ENCODE measurements around the gene GPR18. TPM values are rescaled to one million over a fixed set of nuclear protein-coding genes. Genes with fewer than 3 reads are reported as not detected.

Gene GPR18
- polyA plus RNA-seq, 1 donor (not counting 4 experiments of a cell fraction or from before 2014, with no cell fraction given): not detected

- DNase-seq (ENCODE audit: low read depth, low spot score): peak; percentile 13
- no peak overlapping the region for H3K9ac ChIP-seq (ENCODE audit: control insufficient read depth, extremely low read depth, insufficient read depth, low read length)
- no peaks in the 10 kb centered on the region for H3K9me3 ChIP-seq (ENCODE audit: control insufficient read depth, low read depth, low read length)
- FAIRE-seq: no peak
- dilution Hi-C loops (cut with MboI; ENCODE audit: extremely low pct_ligation_motif_present, low sequenced_read_pairs): loop anchor here (10.0 kb wide), 1 partner anchor 91 kb away; no protein-coding TSS in a partner anchor
- no peaks in the 10 kb centered on the region for H4K20me1 ChIP-seq (ENCODE audit: control insufficient read depth, extremely low read depth, insufficient read depth, low read length)
- H2AFZ ChIP-seq (ENCODE audit: control insufficient read depth, low read length): no peak overlapping the region
- peak in 2 of 3 experiments; percentile 29 to 43 for TF ChIP-seq CTCF (optimal IDR thresholded peaks at IDR 0.05 in 1 of 3, IDR thresholded peaks at IDR 0.05 in 1 of 3, conservative IDR thresholded peaks at IDR 0.05 in 1 of 3; ENCODE audit: extremely low read depth in 1 of 3, insufficient read depth in 2 of 3, low read length in 3 of 3)
- no peak for TF ChIP-seq EZH2 (IDR thresholded peaks at IDR 0.05; ENCODE audit: low read length)
- H3K9me1 ChIP-seq (ENCODE audit: control insufficient read depth, extremely low read depth, insufficient read depth, low read length): no peaks in the 10 kb centered on the region
- H3K27me3 ChIP-seq (ENCODE audit: control insufficient read depth, extremely low read depth, insufficient read depth, low read length): no peaks in the 10 kb centered on the region
- H3K36me3 ChIP-seq (ENCODE audit: control insufficient read depth in 2 of 2, extremely low read depth in 1 of 2, insufficient read depth in 2 of 2, low read length in 2 of 2): peaks cover 3 to 5% of the 10 kb centered on the region in 2 experiments
- no peak overlapping the region for H3K4me3 ChIP-seq (ENCODE audit: control insufficient read depth in 2 of 3, extremely low read depth in 1 of 3, insufficient read depth in 2 of 3, low read depth in 1 of 3, low read length in 3 of 3)
- no peaks in the 10 kb centered on the region for H3K4me1 ChIP-seq (ENCODE audit: control insufficient read depth, extremely low read depth, insufficient read depth, low read length)
- H3K4me2 ChIP-seq (ENCODE audit: control insufficient read depth, extremely low read depth, insufficient read depth, low read depth, low read length): no peak overlapping the region
- no peak overlapping the region for H3K27ac ChIP-seq (ENCODE audit: control insufficient read depth, insufficient read depth, low read length)
- H3K79me2 ChIP-seq (ENCODE audit: control insufficient read depth, insufficient read depth, low read length): peaks cover 5% of the 10 kb centered on the region
Observed at GRCh38 chr13:99265821-99266426, 7.7 kb upstream of the GPR18 start.

GRCh38 chr13:99265162-99265800 is 7.1 kb upstream of the GPR18 start:
- Histone ChIP-seq H3K9me3 (ENCODE audit: control insufficient read depth, low read depth, low read length) (no peaks in the 10 kb centered on the region), H3K4me2 (ENCODE audit: control insufficient read depth, extremely low read depth, insufficient read depth, low read depth, low read length) (no peak overlapping the region), H3K9me1 (ENCODE audit: control insufficient read depth, extremely low read depth, insufficient read depth, low read length) (no peaks in the 10 kb centered on the region), H3K27ac (ENCODE audit: control insufficient read depth, insufficient read depth, low read length) (no peak overlapping the region), H3K4me3 (ENCODE audit: control insufficient read depth in 2 of 3, extremely low read depth in 1 of 3, insufficient read depth in 2 of 3, low read depth in 1 of 3, low read length in 3 of 3) (no peak overlapping the region), H3K27me3 (ENCODE audit: control insufficient read depth, extremely low read depth, insufficient read depth, low read length) (no peaks in the 10 kb centered on the region), H3K4me1 (ENCODE audit: control insufficient read depth, extremely low read depth, insufficient read depth, low read length) (no peaks in the 10 kb centered on the region), H2AFZ (ENCODE audit: control insufficient read depth, low read length) (no peak overlapping the region), H3K9ac (ENCODE audit: control insufficient read depth, extremely low read depth, insufficient read depth, low read length) (no peak overlapping the region), H4K20me1 (ENCODE audit: control insufficient read depth, extremely low read depth, insufficient read depth, low read length) (no peaks in the 10 kb centered on the region), H3K79me2 (ENCODE audit: control insufficient read depth, insufficient read depth, low read length) (peaks cover 5% of the 10 kb centered on the region), H3K36me3 (ENCODE audit: control insufficient read depth in 2 of 2, extremely low read depth in 1 of 2, insufficient read depth in 2 of 2, low read length in 2 of 2) (peaks cover 3 to 5% of the 10 kb centered on the region in 2 experiments)
- FAIRE-seq (no peak), DNase-seq (ENCODE audit: low read depth, low spot score) (no peak)
- TF ChIP-seq EZH2 (IDR thresholded peaks at IDR 0.05; ENCODE audit: low read length): no peak
- TF ChIP-seq CTCF (optimal IDR thresholded peaks at IDR 0.05 in 1 of 3, IDR thresholded peaks at IDR 0.05 in 1 of 3, conservative IDR thresholded peaks at IDR 0.05 in 1 of 3; ENCODE audit: extremely low read depth in 1 of 3, insufficient read depth in 2 of 3, low read length in 3 of 3): no peak
- dilution Hi-C loops (cut with MboI; ENCODE audit: extremely low pct_ligation_motif_present, low sequenced_read_pairs): loop anchor here (10.0 kb wide), 1 partner anchor 90 kb away; no protein-coding TSS in a partner anchor

Measured in keratinocyte (primary cell).